ENCODE results near the gene TUBB3. TPM values are rescaled to one million over a fixed set of nuclear protein-coding genes. Genes with fewer than 3 reads are reported as not detected.
A peak's percentile ranks its signal among the peaks of the same experiment; 100 is the strongest.

Gene TUBB3
- total RNA-seq, 2 experiments from 2014 or later, result 1.1 to 1.6 TPM

GRCh38 chr16:89972244-89973234 is 49.4 kb downstream of the TUBB3 start:
- POLR2A ChIA-PET, result no interaction called here
- peak; percentile 92 for DNase-seq
- Mint-ChIP-seq H3K27ac (peak overlapping the region; percentile 100), H3K4me1 (peaks cover 27% of the 10 kb centered on the region), H3K36me3 (ENCODE audit: low read depth) (peaks cover 15% of the 10 kb centered on the region), H3K27me3 (no peaks in the 10 kb centered on the region), H3K4me3 (peak overlapping the region; percentile 100), H3K9me3 (peaks cover 8% of the 10 kb centered on the region)
- CTCF ChIA-PET, result interaction anchor here (0.5 to 0.9 kb wide), 3 partner anchors 16 to 267 kb away, joined by 3 read pairs; no protein-coding TSS in a partner anchor

DNA sequence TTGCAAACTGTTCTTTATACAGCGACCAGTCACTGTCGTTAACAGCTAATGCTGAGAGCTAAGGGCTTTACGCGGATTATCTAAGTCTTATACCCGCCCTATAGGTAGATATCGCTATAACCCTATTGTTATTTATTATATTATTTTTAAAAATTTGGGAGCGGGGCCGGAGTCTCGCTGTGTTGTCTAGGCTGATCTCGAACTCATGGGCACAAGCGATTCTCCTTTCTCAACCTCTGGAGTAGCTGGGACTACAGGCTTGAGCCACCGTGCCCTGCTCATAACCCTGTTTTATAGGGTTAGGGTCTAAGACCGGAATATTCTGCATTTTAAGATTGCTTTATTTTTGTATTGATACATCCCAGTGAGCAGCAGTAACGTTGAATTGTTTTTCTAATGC is 50.1 kb downstream of the TUBB3 start:
- H3K4me3 Mint-ChIP-seq, result peak overlapping the region; percentile 100
- peaks cover 15% of the 10 kb centered on the region for H3K36me3 Mint-ChIP-seq (ENCODE audit: low read depth)
- no peaks in the 10 kb centered on the region for H3K27me3 Mint-ChIP-seq
- H3K27ac Mint-ChIP-seq, result peak overlapping the region; percentile 100
- H3K9me3 Mint-ChIP-seq, result peaks cover 8% of the 10 kb centered on the region
- peaks cover 27% of the 10 kb centered on the region for H3K4me1 Mint-ChIP-seq
- ChIA-PET CTCF (interaction anchor here (0.9 kb wide), 1 partner anchor 15 kb away, joined by 3 read pairs; no protein-coding TSS in a partner anchor), POLR2A (no interaction called here)
- DNase-seq, result no peak

GRCh38 chr16:89973654-89974335 is 50.7 kb downstream of the TUBB3 start:
- Mint-ChIP-seq H3K27me3 (no peaks in the 10 kb centered on the region), H3K4me1 (peaks cover 27% of the 10 kb centered on the region), H3K27ac (peak overlapping the region; percentile 100), H3K4me3 (peak overlapping the region; percentile 100), H3K36me3 (ENCODE audit: low read depth) (peaks cover 15% of the 10 kb centered on the region), H3K9me3 (peaks cover 8% of the 10 kb centered on the region)
- POLR2A ChIA-PET, result no interaction called here
- no peak for DNase-seq
- CTCF ChIA-PET, result interaction anchor here (1.6 to 1.8 kb wide), 2 partner anchors 10 to 274 kb away, joined by 4 to 6 read pairs; no protein-coding TSS in a partner anchor

- Mint-ChIP-seq H3K27me3 (no peaks in the 10 kb centered on the region), H3K4me3 (no peak overlapping the region), H3K27ac (no peak overlapping the region), H3K36me3 (ENCODE audit: low read depth) (peaks cover 16% of the 10 kb centered on the region), H3K4me1 (peaks cover 27% of the 10 kb centered on the region), H3K9me3 (peaks cover 8% of the 10 kb centered on the region)
- DNase-seq, result no peak
- ChIA-PET POLR2A (no interaction called here), CTCF (interaction anchor here (0.6 to 1.8 kb wide), 3 partner anchors 8 to 1031 kb away, joined by 4 to 6 read pairs (median 5); no protein-coding TSS in a partner anchor)
Measured at GRCh38 chr16:89974870-89975269, 51.7 kb downstream of the TUBB3 start.

GRCh38 chr16:89981414-89981813 is 58.3 kb downstream of the TUBB3 start:
- DNase-seq, result no peak
- POLR2A ChIA-PET, result no interaction called here
- Mint-ChIP-seq H3K9me3 (no peaks in the 10 kb centered on the region), H3K36me3 (ENCODE audit: low read depth) (peaks cover 35% of the 10 kb centered on the region), H3K27ac (no peak overlapping the region), H3K4me3 (no peak overlapping the region), H3K4me1 (no peaks in the 10 kb centered on the region), H3K27me3 (no peaks in the 10 kb centered on the region)
- CTCF ChIA-PET, result no interaction called here

- no peak overlapping the region for H3K27ac Mint-ChIP-seq
- no peak for DNase-seq
- no peaks in the 10 kb centered on the region for H3K27me3 Mint-ChIP-seq
- ChIA-PET CTCF (no interaction called here), POLR2A (no interaction called here)
- H3K4me1 Mint-ChIP-seq, result no peaks in the 10 kb centered on the region
- H3K36me3 Mint-ChIP-seq (ENCODE audit: low read depth), result peaks cover 42% of the 10 kb centered on the region
- H3K4me3 Mint-ChIP-seq, result no peak overlapping the region
- H3K9me3 Mint-ChIP-seq, result no peaks in the 10 kb centered on the region
Measured at GRCh38 chr16:89982318-89982717, 59.2 kb downstream of the TUBB3 start.

DNA sequence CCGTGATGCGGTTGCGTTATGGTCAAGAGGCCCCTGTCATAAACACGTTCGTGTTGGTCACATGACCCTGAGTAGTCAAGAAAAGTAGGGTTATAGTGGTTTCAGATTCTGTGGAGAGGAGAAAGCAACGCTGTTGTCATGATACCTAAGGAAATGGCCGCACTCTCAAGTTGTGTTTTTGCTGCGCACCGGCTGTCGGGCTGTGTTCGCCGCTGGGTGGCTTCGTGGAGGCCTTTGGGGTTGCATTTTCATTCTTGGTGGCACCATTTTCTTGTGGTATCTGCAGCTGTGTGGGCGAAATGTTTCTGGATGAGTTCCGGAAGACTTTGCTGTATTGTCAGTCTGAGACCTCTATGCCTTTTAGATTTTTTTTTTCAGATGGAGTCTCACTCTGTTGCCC is 60.4 kb downstream of the TUBB3 start:
- no peaks in the 10 kb centered on the region for H3K9me3 Mint-ChIP-seq
- no peak overlapping the region for H3K4me3 Mint-ChIP-seq
- no peak for DNase-seq
- no peaks in the 10 kb centered on the region for H3K4me1 Mint-ChIP-seq
- H3K36me3 Mint-ChIP-seq (ENCODE audit: low read depth), result peaks cover 43% of the 10 kb centered on the region
- no peak overlapping the region for H3K27ac Mint-ChIP-seq
- no peaks in the 10 kb centered on the region for H3K27me3 Mint-ChIP-seq
- CTCF ChIA-PET, result interaction anchor here (1.2 to 1.9 kb wide), 2 partner anchors 9 to 12 kb away, joined by 4 read pairs; no protein-coding TSS in a partner anchor
- POLR2A ChIA-PET, result no interaction called here

GRCh38 chr16:89984216-89984615 is 61.1 kb downstream of the TUBB3 start:
- H3K4me1 Mint-ChIP-seq, result no peaks in the 10 kb centered on the region
- H3K36me3 Mint-ChIP-seq (ENCODE audit: low read depth), result peaks cover 48% of the 10 kb centered on the region
- ChIA-PET POLR2A (no interaction called here), CTCF (interaction anchor here (1.9 kb wide), 1 partner anchor 13 kb away, joined by 4 read pairs; no protein-coding TSS in a partner anchor)
- no peaks in the 10 kb centered on the region for H3K9me3 Mint-ChIP-seq
- no peak for DNase-seq
- no peaks in the 10 kb centered on the region for H3K27me3 Mint-ChIP-seq
- H3K27ac Mint-ChIP-seq, result no peak overlapping the region
- H3K4me3 Mint-ChIP-seq, result no peak overlapping the region

GRCh38 chr16:89985219-89985618 is 62.1 kb downstream of the TUBB3 start:
- POLR2A ChIA-PET, result no interaction called here
- no peak overlapping the region for H3K27ac Mint-ChIP-seq
- peaks cover 45% of the 10 kb centered on the region for H3K36me3 Mint-ChIP-seq (ENCODE audit: low read depth)
- H3K4me3 Mint-ChIP-seq, result no peak overlapping the region
- no peaks in the 10 kb centered on the region for H3K4me1 Mint-ChIP-seq
- no peak for DNase-seq
- H3K27me3 Mint-ChIP-seq, result no peaks in the 10 kb centered on the region
- no peaks in the 10 kb centered on the region for H3K9me3 Mint-ChIP-seq
- CTCF ChIA-PET, result interaction anchor here (0.6 kb wide), 1 partner anchor 385 kb away, joined by 3 read pairs; no protein-coding TSS in a partner anchor

Other genes with a start within 250 kb of the TUBB3 start
- gene CDK10, start 236.7 kb upstream of the TUBB3 start, total RNA-seq, result 10 to 100 TPM; 83.1 to 96.8 TPM
- 1 to 10 TPM; 5.3 to 8.0 TPM for gene SPATA2L, start 221.6 kb upstream of the TUBB3 start, total RNA-seq
- gene VPS9D1, start 202.4 kb upstream of the TUBB3 start, total RNA-seq, result 10 to 100 TPM; 10.8 to 13.4 TPM
- 10 to 100 TPM; 79.5 to 96.5 TPM for gene ZNF276, start 201.8 kb upstream of the TUBB3 start, total RNA-seq
- 100 to 1,000 TPM in 1 of 2 experiments, 10 to 100 TPM in 1; 97.1 to 111 TPM for gene FANCA, start 106.7 kb upstream of the TUBB3 start, total RNA-seq
- 1 to 10 TPM; 1.1 to 1.8 TPM for gene SPIRE2, start 94.9 kb upstream of the TUBB3 start, total RNA-seq
- 100 to 1,000 TPM; 148 to 168 TPM for gene TCF25, start 49.8 kb upstream of the TUBB3 start, total RNA-seq
- 1 to 10 TPM; 5.0 to 6.6 TPM for gene MC1R, start 4.5 kb upstream of the TUBB3 start, total RNA-seq
- gene DEF8, start 25.4 kb downstream of the TUBB3 start, total RNA-seq, result 10 to 100 TPM; 30.7 to 35.5 TPM
- under 1 TPM; 0.07 to 0.15 TPM for gene DBNDD1, start 96.1 kb downstream of the TUBB3 start, total RNA-seq
- gene PRDM7, start 154.0 kb downstream of the TUBB3 start, total RNA-seq, result not detected